ENCODE measurements around the gene NCOA5.
A peak's percentile ranks its signal among the peaks of the same experiment; 100 is the strongest.

The NCOA5 gene

DNA sequence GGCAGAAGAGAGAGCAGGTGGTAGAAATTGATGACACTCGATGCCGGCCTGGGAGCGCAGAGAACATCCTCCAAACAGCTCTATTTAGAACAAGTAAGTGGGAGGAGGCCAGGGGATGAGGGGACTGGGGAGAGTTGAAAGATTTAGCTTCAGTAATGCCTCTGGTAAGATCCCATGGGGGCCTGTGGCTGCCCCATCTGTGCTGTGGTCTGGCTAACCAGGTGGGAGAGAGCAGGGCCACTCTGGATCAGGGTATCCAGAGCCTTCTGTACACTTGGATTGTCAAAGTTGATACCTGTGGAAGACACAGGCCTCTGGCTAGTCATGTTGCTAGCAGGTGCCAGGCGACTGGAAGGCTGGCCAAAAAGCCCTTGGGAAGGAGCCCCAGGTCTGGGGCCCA lies 27.6 kb downstream of the NCOA5 start:
- TF ChIP-seq, protein P1, sequence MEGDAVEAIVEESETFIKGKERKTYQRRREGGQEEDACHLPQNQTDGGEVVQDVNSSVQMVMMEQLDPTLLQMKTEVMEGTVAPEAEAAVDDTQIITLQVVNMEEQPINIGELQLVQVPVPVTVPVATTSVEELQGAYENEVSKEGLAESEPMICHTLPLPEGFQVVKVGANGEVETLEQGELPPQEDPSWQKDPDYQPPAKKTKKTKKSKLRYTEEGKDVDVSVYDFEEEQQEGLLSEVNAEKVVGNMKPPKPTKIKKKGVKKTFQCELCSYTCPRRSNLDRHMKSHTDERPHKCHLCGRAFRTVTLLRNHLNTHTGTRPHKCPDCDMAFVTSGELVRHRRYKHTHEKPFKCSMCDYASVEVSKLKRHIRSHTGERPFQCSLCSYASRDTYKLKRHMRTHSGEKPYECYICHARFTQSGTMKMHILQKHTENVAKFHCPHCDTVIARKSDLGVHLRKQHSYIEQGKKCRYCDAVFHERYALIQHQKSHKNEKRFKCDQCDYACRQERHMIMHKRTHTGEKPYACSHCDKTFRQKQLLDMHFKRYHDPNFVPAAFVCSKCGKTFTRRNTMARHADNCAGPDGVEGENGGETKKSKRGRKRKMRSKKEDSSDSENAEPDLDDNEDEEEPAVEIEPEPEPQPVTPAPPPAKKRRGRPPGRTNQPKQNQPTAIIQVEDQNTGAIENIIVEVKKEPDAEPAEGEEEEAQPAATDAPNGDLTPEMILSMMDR (IDR thresholded peaks at IDR 0.05; ENCODE audit: extremely low read depth, insufficient read depth, missing control alignments), result no peak
- in situ Hi-C loops (cut with MboI; ENCODE audit: low pct_unique_long_range_greater_than_20kb, low sequenced_read_pairs, unreplicated experiment), result no loop called here

DNA sequence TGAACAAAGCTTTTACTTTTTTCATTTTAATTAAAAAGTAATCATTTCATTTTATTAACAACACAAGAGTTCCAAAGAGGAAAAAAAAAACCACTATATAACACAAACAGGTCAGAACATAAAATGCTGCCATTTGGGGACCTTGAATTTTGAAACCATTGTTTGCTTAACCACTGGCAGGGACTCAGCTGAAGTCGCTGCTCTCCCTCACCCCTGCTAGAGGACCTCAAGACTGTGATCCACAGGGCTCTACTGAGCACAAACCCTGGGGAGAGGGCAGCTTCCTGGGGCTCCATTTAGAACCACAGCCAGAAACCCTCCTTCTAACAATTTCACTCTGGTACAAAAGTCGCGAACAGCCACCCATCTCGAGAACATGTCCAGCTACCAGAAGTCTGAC lies 28.8 kb downstream of the NCOA5 start:
- TF ChIP-seq, protein P1 (IDR thresholded peaks at IDR 0.05; ENCODE audit: extremely low read depth, insufficient read depth, missing control alignments), result no peak
- DNase-seq (ENCODE audit: low spot score), result no peak
- in situ Hi-C loops (cut with MboI; ENCODE audit: low pct_unique_long_range_greater_than_20kb, low sequenced_read_pairs, unreplicated experiment), result no loop called here

More for the DNA sequence above, 27.6 kb downstream of the NCOA5 start:
- no peak for DNase-seq (ENCODE audit: low spot score)

DNA sequence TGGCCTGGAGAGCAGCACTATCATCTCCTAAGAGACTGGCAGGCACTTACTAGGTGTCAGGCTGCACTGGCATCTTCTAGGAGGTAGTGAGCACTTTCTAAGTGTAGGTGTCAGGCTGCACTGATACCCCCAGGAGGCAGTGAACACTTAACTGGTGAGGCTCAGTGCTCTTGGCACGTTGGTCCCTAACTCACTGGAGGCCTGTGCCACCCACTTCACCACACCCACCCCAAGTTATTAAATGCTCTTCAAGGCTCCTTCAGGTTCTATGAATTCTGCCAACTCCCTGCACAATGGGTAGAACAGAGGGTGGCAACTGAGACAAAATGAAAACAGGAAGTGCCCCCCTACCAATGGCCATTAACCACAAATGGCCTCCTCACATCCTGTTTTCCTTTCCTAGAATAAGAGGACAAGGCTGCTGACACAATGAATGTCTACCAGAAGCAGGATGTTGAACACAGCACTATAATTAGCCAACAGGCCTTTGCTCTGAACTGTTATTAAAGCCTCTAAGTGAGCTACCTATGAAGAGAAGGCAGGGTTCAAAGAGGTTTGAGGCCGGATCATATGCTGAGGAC lies 29.4 kb downstream of the NCOA5 start:
- TF ChIP-seq, protein P1 (IDR thresholded peaks at IDR 0.05; ENCODE audit: extremely low read depth, insufficient read depth, missing control alignments), result no peak
- no peak for DNase-seq (ENCODE audit: low spot score)
- in situ Hi-C loops (cut with MboI; ENCODE audit: low pct_unique_long_range_greater_than_20kb, low sequenced_read_pairs, unreplicated experiment), result no loop called here

DNA sequence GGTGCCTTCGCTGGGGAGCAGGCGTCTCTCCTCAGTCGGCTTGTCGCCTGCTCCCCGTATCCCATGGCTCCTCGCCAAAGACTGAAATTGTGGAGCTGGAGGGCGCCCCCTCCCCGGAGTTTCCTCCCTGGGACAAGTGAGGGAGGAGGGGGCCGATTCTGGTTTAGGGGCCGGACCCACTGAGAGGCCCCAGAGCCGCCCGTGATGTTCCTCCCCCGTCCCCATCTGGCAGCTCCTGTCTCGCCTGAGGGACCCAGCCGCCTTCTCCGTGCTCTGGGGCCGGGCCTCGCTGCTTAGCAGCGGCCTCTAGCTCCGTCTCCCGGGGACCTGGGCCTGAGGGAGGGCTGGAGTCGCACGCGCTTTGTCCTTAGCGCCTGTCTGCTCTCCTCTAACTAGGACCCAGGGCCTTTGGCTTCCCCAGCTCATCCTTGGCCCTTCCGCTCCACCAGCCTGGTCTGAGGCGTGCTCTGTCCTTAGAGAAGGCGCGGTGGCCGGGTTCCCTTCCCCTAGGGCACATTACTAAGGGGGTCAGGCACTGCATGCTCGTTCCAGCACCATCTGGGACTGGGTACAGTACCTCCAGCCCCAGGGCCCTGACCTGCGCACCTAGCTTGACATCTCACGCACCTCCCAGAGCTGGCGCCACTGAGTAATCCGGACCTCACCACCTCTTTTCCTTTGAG lies 31.0 kb downstream of the NCOA5 start:
- TF ChIP-seq, protein P1 (IDR thresholded peaks at IDR 0.05; ENCODE audit: extremely low read depth, insufficient read depth, missing control alignments), result no peak
- DNase-seq (ENCODE audit: low spot score), result peak; percentile 52
- in situ Hi-C loops (cut with MboI; ENCODE audit: low pct_unique_long_range_greater_than_20kb, low sequenced_read_pairs, unreplicated experiment), result no loop called here

DNA sequence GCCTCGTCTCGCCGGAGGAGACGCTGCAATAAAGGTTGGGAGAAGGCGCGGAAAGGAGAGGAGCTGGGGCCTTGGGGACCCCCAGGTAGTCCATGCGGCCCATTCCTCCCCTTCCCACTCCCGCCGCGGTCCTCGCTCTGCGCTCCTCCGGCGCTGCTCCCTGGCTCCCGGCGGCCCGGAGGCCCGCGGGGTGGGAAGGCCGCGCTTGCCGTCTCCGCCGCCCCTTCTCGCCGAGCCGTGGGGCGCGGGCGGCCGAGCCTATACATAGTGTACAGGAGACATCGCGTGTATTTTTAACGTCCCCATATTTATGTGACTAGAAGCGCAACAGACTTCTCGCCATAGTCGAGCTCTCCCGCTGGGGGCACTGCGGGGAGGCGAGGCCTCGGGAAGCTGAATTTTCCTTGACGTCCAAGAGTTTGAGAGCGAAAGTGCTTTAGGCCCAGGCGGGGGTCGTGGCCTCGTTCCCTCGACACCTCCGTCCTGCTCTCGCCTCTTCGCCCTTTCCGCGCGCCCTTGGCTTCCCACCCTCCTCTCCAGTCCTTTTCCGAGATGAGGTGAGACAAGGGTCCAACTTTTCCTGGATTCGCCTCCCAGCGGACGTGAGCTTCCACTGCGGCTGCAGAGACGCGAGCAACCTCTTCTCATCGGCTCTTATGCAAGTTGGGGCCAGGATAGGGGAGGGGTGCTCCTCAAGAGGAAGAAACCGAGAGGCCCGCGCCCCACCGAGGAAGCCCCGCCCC lies 31.7 kb downstream of the NCOA5 start:
- in situ Hi-C loops (cut with MboI; ENCODE audit: low pct_unique_long_range_greater_than_20kb, low sequenced_read_pairs, unreplicated experiment), result no loop called here
- TF ChIP-seq, protein P1 (IDR thresholded peaks at IDR 0.05; ENCODE audit: extremely low read depth, insufficient read depth, missing control alignments), result peak; percentile 3
- DNase-seq (ENCODE audit: low spot score), result peak; percentile 42

DNA sequence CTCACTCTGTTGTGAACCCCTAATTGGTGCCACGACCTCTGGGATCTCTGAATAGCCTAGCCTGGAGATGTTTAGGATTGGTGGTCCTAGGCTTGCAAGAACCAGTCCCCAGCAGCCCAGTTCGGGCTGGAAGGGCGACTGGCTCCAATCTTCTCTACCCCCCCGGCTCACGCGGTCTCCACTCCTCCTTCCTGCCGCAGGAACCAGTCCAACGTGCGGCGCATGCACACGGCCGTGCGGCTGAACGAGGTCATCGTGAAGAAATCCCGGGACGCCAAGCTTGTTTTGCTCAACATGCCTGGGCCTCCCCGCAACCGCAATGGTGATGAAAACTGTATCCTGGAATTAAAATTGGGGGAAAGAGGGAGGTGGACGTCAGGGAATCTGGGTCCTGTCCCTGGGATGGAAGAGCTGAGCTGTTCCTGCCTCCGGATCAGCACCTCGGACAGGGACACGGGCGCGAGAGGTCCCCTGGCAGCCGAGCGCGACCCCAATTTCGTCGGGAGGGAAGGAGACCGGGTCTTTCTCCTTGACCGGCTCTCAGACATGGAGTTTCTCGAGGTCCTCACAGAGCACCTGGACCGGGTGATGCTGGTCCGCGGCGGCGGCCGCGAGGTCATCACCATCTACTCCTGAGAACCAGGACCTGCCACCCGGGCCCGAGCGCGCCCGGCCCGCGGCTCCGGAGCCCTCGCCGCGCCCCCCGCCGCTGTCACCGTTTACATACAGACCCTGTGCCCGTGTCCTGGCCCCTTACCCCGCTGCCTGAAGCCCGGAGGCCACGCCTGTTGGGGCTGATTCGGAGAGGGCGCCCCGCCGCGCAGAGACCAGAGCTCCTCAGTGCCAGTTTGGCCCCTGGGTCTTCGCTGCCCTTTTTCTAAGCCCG lies 32.5 kb downstream of the NCOA5 start:
- TF ChIP-seq, protein P1 (IDR thresholded peaks at IDR 0.05; ENCODE audit: extremely low read depth, insufficient read depth, missing control alignments), result no peak
- in situ Hi-C loops (cut with MboI; ENCODE audit: low pct_unique_long_range_greater_than_20kb, low sequenced_read_pairs, unreplicated experiment), result no loop called here
- peak; percentile 61 for DNase-seq (ENCODE audit: low spot score)
